K562 (cell line): ENCODE measurements around the gene HEATR3. TPM values are rescaled to one million over a fixed set of nuclear protein-coding genes. Genes with fewer than 3 reads are reported as not detected.

ENCODE experiments used
- ATAC-seq: fragments of 200-7000 bp; cut with Tn5 transposase; 3 replicates; pipeline ENCODE4 v1.9.1; 2020; ENCODE audit warnings: moderate library complexity
- BruUV-seq: library from RNA; stranded (reverse); fragments of 400-500 nt; replicated peaks from 2 replicates; lab custom pipeline; 2021; lab: Mats Ljungman, UMichigan
- CTCF ChIA-PET: fragments of 300-600 bp; formaldehyde crosslinking; extraction: SDS; loops from one replicate; lab custom pipeline; 2021; ENCODE audit warnings: low intra/inter-chr PET ratio; lab: Yijun Ruan, JAX
- POLR2A ChIA-PET: fragments of 300-600, 350-650 bp; sonication (Branson Sonifier 250); formaldehyde crosslinking; extraction: SDS; loops from one replicate; lab custom pipeline; 2021; ENCODE audit warnings: antibody characterized with exemption, inconsistent platforms; lab: Yijun Ruan, JAX
- DNase-seq, 4 experiments: peaks; one replicate each; pipeline versions ENCODE4 v3.0.0 to v3.0.0-alpha.2; 2011 to 2018; ENCODE audit warnings: low spot score in 3 of 4, mixed read lengths in 3 of 4; ENCODE audit errors: extremely low read depth in 1 of 4
- FAIRE-seq: peaks from 2 replicates; lab custom pipeline; 2011; peaks lifted over from hg19 to GRCh38; lab: Jason Lieb, UNC
- H2AFZ ChIP-seq: 2 replicates; pipeline ENCODE4 v1.6.0; 2011; ENCODE audit warnings: low read depth, low read length, control low read depth, inconsistent platforms
- H3K27ac ChIP-seq: fragments of 200-600 bp; 3 replicates; pipeline ENCODE4 v1.8.0; 2011; ENCODE audit warnings: low read depth, mild to moderate bottlenecking, control low read depth, inconsistent platforms, low read length, moderate library complexity, mixed read lengths; ENCODE audit errors: extremely low read depth
- H3K27me3 ChIP-seq, 2 experiments: fragments of 300-600 bp in 1 of 2; 2 replicates in 1 of 2; 3 replicates in 1 of 2; pipeline versions ENCODE4 v1.6.0 to v1.8.0; 2011; ENCODE audit warnings: inconsistent platforms in 2 of 2, low read length in 2 of 2, mild to moderate bottlenecking in 1 of 2, mixed read lengths in 1 of 2, moderate library complexity in 1 of 2; ENCODE audit not compliant: control insufficient read depth in 2 of 2, insufficient read depth in 2 of 2
- H3K36me3 ChIP-seq: fragments of 300-600 bp; 3 replicates; pipeline ENCODE4 v1.8.0; 2011; ENCODE audit warnings: mild to moderate bottlenecking, low read length, inconsistent platforms; ENCODE audit not compliant: control insufficient read depth, insufficient read depth
- H3K4me1 ChIP-seq, 2 experiments: fragments of 200-600 bp in 1 of 2; replicated peaks in 1 of 2; 2 replicates in 1 of 2; 3 replicates in 1 of 2; pipeline versions ENCODE4 v1.5.1 to v1.8.0; 2011; ENCODE audit warnings: inconsistent platforms in 2 of 2, low read length in 2 of 2, mild to moderate bottlenecking in 1 of 2, mixed read lengths in 1 of 2, moderate library complexity in 1 of 2; ENCODE audit not compliant: control insufficient read depth in 2 of 2, insufficient read depth in 2 of 2
- H3K4me2 ChIP-seq: 2 replicates; pipeline ENCODE4 v1.6.1; 2011; ENCODE audit warnings: low read length, control low read depth, inconsistent platforms, mixed read lengths; ENCODE audit not compliant: insufficient read depth
- H3K4me3 ChIP-seq: fragments of 200-600 bp; sonication (generic), shearing (Covaris generic); 2 replicates; pipeline ENCODE4 v1.5.1; 2016; ENCODE audit warnings: control low read depth, inconsistent platforms
- H3K79me2 ChIP-seq: fragments of 200-600 bp; 3 replicates; pipeline ENCODE4 v1.8.0; 2011; ENCODE audit warnings: low read length, inconsistent platforms; ENCODE audit not compliant: control insufficient read depth, insufficient read depth
- H3K9ac ChIP-seq, 2 experiments: 2 replicates each; pipeline versions ENCODE4 v1.6.0 to v1.6.1; 2011; ENCODE audit warnings: low read depth in 2 of 2, low read length in 2 of 2, control low read depth in 1 of 2, inconsistent platforms in 1 of 2, mild to moderate bottlenecking in 1 of 2, mixed read lengths in 1 of 2; ENCODE audit not compliant: insufficient read depth in 1 of 2
- H3K9me1 ChIP-seq: one replicate; pipeline ENCODE4 v1.6.0; 2011; ENCODE audit warnings: inconsistent platforms, mild to moderate bottlenecking, low read length, moderate library complexity; ENCODE audit not compliant: control insufficient read depth, insufficient read depth
- H3K9me3 ChIP-seq: replicated peaks from 2 replicates; pipeline ENCODE4 v1.5.1; 2011; ENCODE audit warnings: low read depth, low read length, inconsistent platforms; ENCODE audit not compliant: control insufficient read depth, insufficient read depth
- H4K20me1 ChIP-seq: replicated peaks from 2 replicates; pipeline ENCODE4 v1.6.1; 2011; ENCODE audit warnings: low read length, inconsistent platforms, mixed read lengths; ENCODE audit not compliant: control insufficient read depth, insufficient read depth
- SETDB1 ChIP-seq: IDR thresholded peaks from one replicate; pipeline ENCODE4 v1.6.1; 2012; ENCODE audit warnings: low read length, control low read depth, inconsistent platforms
- ZNF253 ChIP-seq: fragments of 250-450 bp; sonication (Bioruptor Pico); conservative IDR thresholded peaks from 2 replicates; pipeline ENCODE4 v1.6.1; 2021; ENCODE audit warnings: mild to moderate bottlenecking
- ZNF655 ChIP-seq: fragments of 250-450 bp; sonication (Bioruptor Pico); IDR thresholded peaks from 2 replicates; pipeline ENCODE4 v1.5.0; 2021
- ZNF764 ChIP-seq: fragments of 250-450 bp; sonication (Bioruptor Pico); IDR thresholded peaks from 2 replicates; pipeline ENCODE4 v1.4.0; 2020; ENCODE audit warnings: low read depth, mild to moderate bottlenecking, moderate library complexity
- WGBS: fragments of 100-300 bp; shearing (Covaris generic); methylation state at CpG from one replicate; pipeline ENCODE4 v1.1.6; 2016; ENCODE audit warnings: low coverage, mixed read lengths; ENCODE audit not compliant: insufficient coverage; ENCODE audit errors: missing lambda C conversion rate; 5-methylcytosine and 5-hydroxymethylcytosine counted together
- in situ Hi-C: fragments of 300-500 bp; cut with MboI; formaldehyde crosslinking; loops from 4 replicates; pipeline ENCODE4 v1.15.0; 2018; ENCODE audit warnings: inconsistent platforms, mixed read lengths
- intact Hi-C: fragments of 100-400 bp; cut with micrococcal nuclease; formaldehyde crosslinking; loops from 2 replicates; pipeline ENCODE4 v1.14.2; 2022
- polyA plus RNA-seq, 8 experiments: library from polyadenylated mRNA; depleted of rRNA in 4 of 8; stranded (reverse) in 5 of 8; unstranded in 3 of 8; fragments of >200 nt; fragmentation: Nextera tagmentation in 2 of 8; fragmentation: Illumina TruSeq in 1 of 8; extraction: Ambion mirVana in 2 of 8; extraction: Trizol in 1 of 8; gene quantifications; 2 replicates each; pipeline versions ENCODE4 v1.2.1 to v1.2.3, GENCODE V29; 2011 to 2014; ENCODE audit warnings: inconsistent platforms in 1 of 8, missing spikeins in 1 of 8
- total RNA-seq, 7 experiments: library from RNA; depleted of rRNA in 6 of 7; stranded (reverse); fragments of >200 nt in 6 of 7; fragmentation: Illumina TruSeq in 2 of 7; extraction: Trizol in 2 of 7; gene quantifications; 2 replicates each; pipeline versions ENCODE4 v1.2.1 to v1.2.3, GENCODE V29; 2011 to 2021; ENCODE audit warnings: low replicate concordance in 1 of 7
- TF ChIP-seq, protein P1 (sequence below): sonication (generic); formaldehyde crosslinking; IDR thresholded peaks from 2 replicates; pipeline ENCODE4 v1.8.1; 2023; ENCODE audit warnings: missing genetic modification reagents, mild to moderate bottlenecking, borderline replicate concordance

The HEATR3 gene
- total and polyA plus RNA-seq, 9 of the 15 experiments (the other 6 are each of a cell fraction or from before 2014, with no cell fraction given), result 1.7 to 30.2 (median 18.8) TPM

GRCh38 chr16:50093607-50094539 lies 28.1 kb downstream of the HEATR3 start:
- POLR2A ChIA-PET, result interaction anchor here (1.1 kb wide), 1 partner anchor 28 kb away, joined by 6 read pairs; no protein-coding TSS in a partner anchor
- Histone ChIP-seq H3K9me3 (no peaks in the 10 kb centered on the region), H3K27ac (no peak overlapping the region), H3K79me2 (no peaks in the 10 kb centered on the region), H2AFZ (no peak overlapping the region), H3K27me3 (no peaks in the 10 kb centered on the region), H3K9me1 (no peaks in the 10 kb centered on the region), H3K4me2 (no peak overlapping the region), H3K9ac (no peak overlapping the region), H3K4me3 (no peak overlapping the region), H3K4me1 (no peaks in the 10 kb centered on the region), H3K36me3 (peaks cover 26% of the 10 kb centered on the region; the same call in 1 of the 3 replicates), H4K20me1 (no peaks in the 10 kb centered on the region)
- CTCF ChIA-PET, result no interaction called here
- intact Hi-C loops, result no loop called here
- DNase-seq, result no peak
- TF ChIP-seq, protein P1, sequence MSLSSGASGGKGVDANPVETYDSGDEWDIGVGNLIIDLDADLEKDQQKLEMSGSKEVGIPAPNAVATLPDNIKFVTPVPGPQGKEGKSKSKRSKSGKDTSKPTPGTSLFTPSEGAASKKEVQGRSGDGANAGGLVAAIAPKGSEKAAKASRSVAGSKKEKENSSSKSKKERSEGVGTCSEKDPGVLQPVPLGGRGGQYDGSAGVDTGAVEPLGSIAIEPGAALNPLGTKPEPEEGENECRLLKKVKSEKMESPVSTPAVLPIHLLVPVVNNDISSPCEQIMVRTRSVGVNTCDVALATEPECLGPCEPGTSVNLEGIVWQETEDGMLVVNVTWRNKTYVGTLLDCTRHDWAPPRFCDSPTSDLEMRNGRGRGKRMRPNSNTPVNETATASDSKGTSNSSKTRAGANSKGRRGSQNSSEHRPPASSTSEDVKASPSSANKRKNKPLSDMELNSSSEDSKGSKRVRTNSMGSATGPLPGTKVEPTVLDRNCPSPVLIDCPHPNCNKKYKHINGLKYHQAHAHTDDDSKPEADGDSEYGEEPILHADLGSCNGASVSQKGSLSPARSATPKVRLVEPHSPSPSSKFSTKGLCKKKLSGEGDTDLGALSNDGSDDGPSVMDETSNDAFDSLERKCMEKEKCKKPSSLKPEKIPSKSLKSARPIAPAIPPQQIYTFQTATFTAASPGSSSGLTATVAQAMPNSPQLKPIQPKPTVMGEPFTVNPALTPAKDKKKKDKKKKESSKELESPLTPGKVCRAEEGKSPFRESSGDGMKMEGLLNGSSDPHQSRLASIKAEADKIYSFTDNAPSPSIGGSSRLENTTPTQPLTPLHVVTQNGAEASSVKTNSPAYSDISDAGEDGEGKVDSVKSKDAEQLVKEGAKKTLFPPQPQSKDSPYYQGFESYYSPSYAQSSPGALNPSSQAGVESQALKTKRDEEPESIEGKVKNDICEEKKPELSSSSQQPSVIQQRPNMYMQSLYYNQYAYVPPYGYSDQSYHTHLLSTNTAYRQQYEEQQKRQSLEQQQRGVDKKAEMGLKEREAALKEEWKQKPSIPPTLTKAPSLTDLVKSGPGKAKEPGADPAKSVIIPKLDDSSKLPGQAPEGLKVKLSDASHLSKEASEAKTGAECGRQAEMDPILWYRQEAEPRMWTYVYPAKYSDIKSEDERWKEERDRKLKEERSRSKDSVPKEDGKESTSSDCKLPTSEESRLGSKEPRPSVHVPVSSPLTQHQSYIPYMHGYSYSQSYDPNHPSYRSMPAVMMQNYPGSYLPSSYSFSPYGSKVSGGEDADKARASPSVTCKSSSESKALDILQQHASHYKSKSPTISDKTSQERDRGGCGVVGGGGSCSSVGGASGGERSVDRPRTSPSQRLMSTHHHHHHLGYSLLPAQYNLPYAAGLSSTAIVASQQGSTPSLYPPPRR (CRISPR knock-in tag), result no peak
- TF ChIP-seq ZNF764 (CRISPR knock-in tag) (no peak), ZNF253 (CRISPR knock-in tag) (no peak), SETDB1 (no peak), ZNF655 (CRISPR knock-in tag) (no peak)
- in situ Hi-C loops, result no loop called here
- WGBS, result 87% methylated on average over 12 of the region's 12 CpGs
- no TSS peak for BruUV-seq
- ATAC-seq, result no peak
- FAIRE-seq, result no peak
